Urothelium cell line (cell line): ENCODE measurements around the gene NSMCE3.

ENCODE experiments used
- DNase-seq: peaks from one replicate; pipeline ENCODE4 v3.0.0; 2011; ENCODE audit warnings: low spot score, mixed read lengths
- FAIRE-seq: peaks from 2 replicates; lab custom pipeline; 2011; peaks lifted over from hg19 to GRCh38; lab: Jason Lieb, UNC

Gene NSMCE3

GRCh38 chr15:29269485-29270168, at the start of gene NSMCE3:
Gene NSMCE3, minus strand, starts transcription at chr15:29269822. Its CDS starts 117 bp downstream, at chr15:29269705.
- peak; percentile 92 for DNase-seq
- FAIRE-seq, result peak; percentile 78

- no peak for DNase-seq
- no peak for FAIRE-seq
Measured at GRCh38 chr15:29316422-29316821, 46.8 kb upstream of the NSMCE3 start.

GRCh38 chr15:29312387-29312786, 42.8 kb upstream of the NSMCE3 start:
- FAIRE-seq, result no peak

GRCh38 chr15:29311696-29312095, 42.1 kb upstream of the NSMCE3 start:
- FAIRE-seq (no peak), DNase-seq (no peak)

More at GRCh38 chr15:29312387-29312786, 42.8 kb upstream of the NSMCE3 start:
- no peak for DNase-seq

- FAIRE-seq, result no peak
- DNase-seq, result no peak
Measured at GRCh38 chr15:29309139-29309538, 39.5 kb upstream of the NSMCE3 start.

GRCh38 chr15:29308299-29308698, 38.7 kb upstream of the NSMCE3 start:
- DNase-seq (no peak), FAIRE-seq (no peak)

- no peak for DNase-seq
- no peak for FAIRE-seq
Measured at GRCh38 chr15:29305556-29305955, 35.9 kb upstream of the NSMCE3 start.

- DNase-seq (no peak), FAIRE-seq (no peak)
Measured at GRCh38 chr15:29302871-29303270, 33.2 kb upstream of the NSMCE3 start.

GRCh38 chr15:29299784-29300183, 30.2 kb upstream of the NSMCE3 start:
- FAIRE-seq (peak; percentile 48), DNase-seq (no peak)

- no peak for FAIRE-seq
Measured at GRCh38 chr15:29299331-29299730, 29.7 kb upstream of the NSMCE3 start.

GRCh38 chr15:29294732-29295325, 25.2 kb upstream of the NSMCE3 start:
- FAIRE-seq (no peak), DNase-seq (no peak)

More at GRCh38 chr15:29299331-29299730, 29.7 kb upstream of the NSMCE3 start:
- no peak for DNase-seq

GRCh38 chr15:29291067-29291845, 21.6 kb upstream of the NSMCE3 start:
- DNase-seq, result no peak
- FAIRE-seq, result no peak

- no peak for FAIRE-seq
Measured at GRCh38 chr15:29289173-29289572, 19.6 kb upstream of the NSMCE3 start.

GRCh38 chr15:29285386-29285785, 15.8 kb upstream of the NSMCE3 start:
- FAIRE-seq (no peak), DNase-seq (no peak)

More at GRCh38 chr15:29289173-29289572, 19.6 kb upstream of the NSMCE3 start:
- DNase-seq, result no peak

- no peak for FAIRE-seq
- no peak for DNase-seq
Measured at GRCh38 chr15:29283381-29283780, 13.8 kb upstream of the NSMCE3 start.

GRCh38 chr15:29280514-29280913, 10.9 kb upstream of the NSMCE3 start:
- DNase-seq (no peak), FAIRE-seq (no peak)

- peak; percentile 48 for DNase-seq
- FAIRE-seq, result no peak
Measured at GRCh38 chr15:29278436-29279105, 8.9 kb upstream of the NSMCE3 start.

GRCh38 chr15:29276366-29276765, 6.7 kb upstream of the NSMCE3 start:
- DNase-seq (no peak), FAIRE-seq (no peak)

- no peak for DNase-seq
- FAIRE-seq, result no peak
Measured at GRCh38 chr15:29275855-29276254, 6.2 kb upstream of the NSMCE3 start.

- FAIRE-seq (no peak), DNase-seq (no peak)
Measured at GRCh38 chr15:29274946-29275345, 5.3 kb upstream of the NSMCE3 start.

GRCh38 chr15:29272219-29272618, 2.6 kb upstream of the NSMCE3 start:
- DNase-seq (no peak), FAIRE-seq (no peak)
